ENCODE results near the gene EXT2.

The EXT2 gene

DNA sequence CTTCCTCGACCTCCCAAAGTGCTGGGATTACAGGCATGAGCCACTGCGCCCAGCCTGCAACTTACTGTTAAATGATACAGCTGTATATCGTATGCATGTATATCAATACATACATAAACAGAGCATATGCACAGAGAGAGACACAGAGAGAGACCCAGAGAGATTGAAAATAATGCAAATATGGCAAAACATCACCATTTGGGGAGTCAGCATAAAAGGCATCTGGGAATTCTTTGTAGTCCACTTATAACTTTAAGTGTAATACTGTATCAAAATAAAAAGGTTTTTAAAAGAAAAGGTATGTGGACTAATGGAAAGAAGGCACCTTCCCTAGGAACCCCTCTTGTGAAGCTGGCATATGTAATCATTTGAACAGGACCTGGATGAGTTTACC, 192.7 kb downstream of the EXT2 start:
- H3K27ac ChIP-seq (ENCODE audit: insufficient read depth, low read length, poor library complexity, severe bottlenecking): no peak overlapping the region
- H3K4me3 ChIP-seq (ENCODE audit: insufficient read depth, low read depth, low read length, poor library complexity, severe bottlenecking): no peak overlapping the region
- no peaks in the 10 kb centered on the region for H3K27me3 ChIP-seq (replicated peaks; ENCODE audit: control insufficient read depth, insufficient read depth, low read length, poor library complexity, severe bottlenecking)
- H3K36me3 ChIP-seq (ENCODE audit: control insufficient read depth, insufficient read depth, low read length): no peaks in the 10 kb centered on the region
- H3K9me3 ChIP-seq (ENCODE audit: control insufficient read depth, low read length): no peaks in the 10 kb centered on the region
- H3K4me1 ChIP-seq (ENCODE audit: control insufficient read depth, insufficient read depth, low read length, poor library complexity, severe bottlenecking): no peaks in the 10 kb centered on the region
- DNase-seq: no peak

DNA sequence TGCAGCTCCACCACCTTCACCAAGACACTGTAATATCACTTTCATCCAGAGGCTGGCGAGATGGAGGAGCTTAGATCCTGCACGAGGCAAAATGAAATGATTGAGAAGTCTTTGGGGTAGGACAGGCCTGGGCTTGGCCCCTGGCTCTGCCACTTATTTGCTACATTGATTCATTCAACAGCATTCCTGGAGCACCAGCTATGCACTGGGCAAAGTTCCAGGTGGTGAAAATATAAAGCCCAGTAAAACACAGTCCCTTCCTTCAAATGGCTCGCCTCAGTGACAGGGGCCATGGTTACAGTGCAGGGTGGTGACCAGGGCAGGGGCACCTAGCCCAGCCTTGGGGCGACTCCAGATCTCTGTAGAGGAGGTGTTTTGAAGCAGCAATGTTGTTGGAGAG, 194.7 kb downstream of the EXT2 start:
- DNase-seq: no peak
- Histone ChIP-seq H3K27me3 (replicated peaks; ENCODE audit: control insufficient read depth, insufficient read depth, low read length, poor library complexity, severe bottlenecking) (no peaks in the 10 kb centered on the region), H3K9me3 (ENCODE audit: control insufficient read depth, low read length) (no peaks in the 10 kb centered on the region), H3K36me3 (ENCODE audit: control insufficient read depth, insufficient read depth, low read length) (no peaks in the 10 kb centered on the region), H3K4me1 (ENCODE audit: control insufficient read depth, insufficient read depth, low read length, poor library complexity, severe bottlenecking) (no peaks in the 10 kb centered on the region), H3K27ac (ENCODE audit: insufficient read depth, low read length, poor library complexity, severe bottlenecking) (no peak overlapping the region), H3K4me3 (ENCODE audit: insufficient read depth, low read depth, low read length, poor library complexity, severe bottlenecking) (no peak overlapping the region)
